Trophoblast cell (in vitro differentiated cells and primary cell): Measurements from ENCODE around the gene ILF2.

Experiments
- DNase-seq, 2 donors: peaks; one replicate each; pipeline ENCODE4 v3.0.0-alpha.2; 2016
- H2AFZ ChIP-seq: 2 replicates; pipeline ENCODE4 v1.6.1; 2013; ENCODE audit warnings: low read length, moderate library complexity, mild to moderate bottlenecking; ENCODE audit not compliant: insufficient read depth, poor library complexity
- H2AK5ac ChIP-seq: 2 replicates; pipeline ENCODE4 v1.6.1; 2013; ENCODE audit warnings: mild to moderate bottlenecking, low read length
- H2BK120ac ChIP-seq: 2 replicates; pipeline ENCODE4 v1.6.1; 2013; ENCODE audit warnings: low read length, mild to moderate bottlenecking, moderate library complexity; ENCODE audit not compliant: insufficient read depth, poor library complexity
- H2BK12ac ChIP-seq: 2 replicates; pipeline ENCODE4 v1.6.1; 2013; ENCODE audit warnings: mild to moderate bottlenecking, low read length, moderate library complexity
- H2BK5ac ChIP-seq: 2 replicates; pipeline ENCODE4 v1.6.1; 2013; ENCODE audit warnings: low read length, low read depth, moderate library complexity, mild to moderate bottlenecking; ENCODE audit not compliant: poor library complexity
- H3K14ac ChIP-seq: 2 replicates; pipeline ENCODE4 v1.6.1; 2013; ENCODE audit warnings: mild to moderate bottlenecking, low read length
- H3K18ac ChIP-seq: 2 replicates; pipeline ENCODE4 v1.6.1; 2013; ENCODE audit warnings: mild to moderate bottlenecking, low read length
- H3K23ac ChIP-seq: 2 replicates; pipeline ENCODE4 v1.6.1; 2013; ENCODE audit warnings: low read length
- H3K27ac ChIP-seq: 2 replicates; pipeline ENCODE4 v1.5.1; 2013; ENCODE audit warnings: low read depth, mild to moderate bottlenecking, inconsistent platforms, low read length, moderate library complexity
- H3K27me3 ChIP-seq: 2 replicates; pipeline ENCODE4 v1.6.1; 2013; ENCODE audit warnings: inconsistent platforms, mild to moderate bottlenecking, low read length, moderate library complexity; ENCODE audit not compliant: insufficient read depth
- H3K36me3 ChIP-seq, 2 experiments: 1 replicate in 1 of 2; 2 replicates in 1 of 2; pipeline ENCODE4 v1.6.1; 2013; ENCODE audit warnings: low read length in 2 of 2, mild to moderate bottlenecking in 2 of 2, moderate library complexity in 1 of 2; ENCODE audit not compliant: insufficient read depth in 2 of 2, control insufficient read depth in 1 of 2
- H3K4ac ChIP-seq: 2 replicates; pipeline ENCODE4 v1.6.1; 2013; ENCODE audit warnings: low read depth, mild to moderate bottlenecking, low read length, moderate library complexity
- H3K4me1 ChIP-seq, 2 experiments: 1 replicate in 1 of 2; 2 replicates in 1 of 2; pipeline ENCODE4 v1.6.1; 2013; ENCODE audit warnings: low read length in 2 of 2, mild to moderate bottlenecking in 2 of 2, moderate library complexity in 1 of 2; ENCODE audit not compliant: insufficient read depth in 2 of 2, control insufficient read depth in 1 of 2
- H3K4me2 ChIP-seq: 2 replicates; pipeline ENCODE4 v1.6.1; 2013; ENCODE audit warnings: inconsistent platforms, mild to moderate bottlenecking, low read length, moderate library complexity
- H3K4me3 ChIP-seq: 2 replicates; pipeline ENCODE4 v1.5.1; 2013; ENCODE audit warnings: mild to moderate bottlenecking, low read depth, low read length, inconsistent platforms
- H3K79me1 ChIP-seq: one replicate; pipeline ENCODE4 v1.6.1; 2013; ENCODE audit warnings: low read length
- H3K79me2 ChIP-seq: 2 replicates; pipeline ENCODE4 v1.6.1; 2013; ENCODE audit warnings: low read length, mild to moderate bottlenecking; ENCODE audit not compliant: control insufficient read depth, insufficient read depth, poor library complexity
- H3K9ac ChIP-seq: 2 replicates; pipeline ENCODE4 v1.6.1; 2013; ENCODE audit warnings: mild to moderate bottlenecking, low read length
- H3K9me3 ChIP-seq: 2 replicates; pipeline ENCODE4 v1.6.1; 2013; ENCODE audit warnings: low read depth, mild to moderate bottlenecking, control low read depth, inconsistent platforms, low read length; ENCODE audit not compliant: insufficient read depth
- H4K12ac ChIP-seq: 2 replicates; pipeline ENCODE4 v1.6.1; 2013; ENCODE audit warnings: low read depth, mild to moderate bottlenecking, low read length, moderate library complexity
- H4K8ac ChIP-seq: 2 replicates; pipeline ENCODE4 v1.6.1; 2013; ENCODE audit warnings: low read depth, mild to moderate bottlenecking, low read length, moderate library complexity
- H4K91ac ChIP-seq: one replicate; pipeline ENCODE4 v1.6.1; 2013; ENCODE audit warnings: low read depth, mild to moderate bottlenecking, low read length, moderate library complexity
- WGBS: extraction: QIAGEN DNeasy Blood & Tissue Kit; methylation state at CpG from one replicate; pipeline ENCODE4 v1.1.7; 2013; ENCODE audit warnings: missing lambda C conversion rate; ENCODE audit not compliant: insufficient read length, insufficient coverage; ENCODE audit errors: extremely low coverage; 5-methylcytosine and 5-hydroxymethylcytosine counted together

ILF2 gene

GRCh38 chr1:153659175-153659534, 11.6 kb downstream of the ILF2 start:
- no peak overlapping the region for H4K91ac ChIP-seq
- WGBS, result no CpG with 5 or more reads among the region's 8 CpGs

DNA sequence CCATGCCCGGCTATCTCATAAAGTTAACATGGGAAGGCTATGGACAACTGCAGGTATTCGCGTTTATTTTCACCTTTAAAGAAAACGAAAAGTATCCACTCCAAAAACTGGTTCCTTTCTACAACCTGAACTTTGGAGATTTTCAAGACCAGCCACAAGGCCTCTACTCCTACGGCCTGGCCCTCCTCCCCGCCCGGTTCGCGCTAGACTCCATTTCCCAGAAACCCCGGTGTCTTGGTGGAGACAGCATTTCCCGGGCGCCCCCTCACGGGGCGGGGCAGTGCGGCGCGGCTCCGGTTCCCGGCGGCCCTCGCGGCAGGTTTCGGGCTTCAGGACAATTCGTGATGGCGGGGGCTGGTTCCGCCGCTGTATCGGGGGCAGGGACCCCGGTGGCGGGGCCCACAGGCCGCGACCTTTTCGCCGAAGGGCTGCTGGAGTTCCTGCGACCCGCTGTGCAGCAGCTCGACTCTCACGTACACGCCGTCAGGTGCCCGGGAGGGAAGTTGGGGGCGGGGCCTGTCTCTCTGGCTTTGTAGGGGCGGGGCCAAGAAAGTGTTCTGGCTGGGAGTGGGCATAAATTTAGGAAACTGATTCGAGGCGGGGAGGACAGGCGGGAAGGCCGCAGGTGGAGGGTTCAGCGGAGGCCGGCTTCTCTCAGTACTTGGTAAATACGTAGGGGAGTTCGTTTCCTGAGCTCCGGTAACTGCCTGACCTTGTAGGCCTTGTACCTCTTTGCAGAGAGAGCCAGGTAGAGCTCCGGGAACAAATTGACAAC, 12.2 kb downstream of the ILF2 start, which contains the start of gene SNAPIN:
TSS of gene SNAPIN (plus strand) at position 304 of the 775 bp plus-strand sequence. CDS start at position 345, 41 bp downstream.
- Histone ChIP-seq H3K14ac (peak within 1 kb of the TSS; percentile 63), H3K4ac (peak within 1 kb of the TSS; percentile 42), H2AK5ac (no peak within 1 kb of the TSS), H3K4me2 (peak within 1 kb of the TSS; percentile 93), H2AFZ (peak within 1 kb of the TSS; percentile 80), H3K18ac (peak within 1 kb of the TSS; percentile 91), H2BK12ac (no peak within 1 kb of the TSS), H3K4me3 (peak within 1 kb of the TSS; percentile 93), H2BK5ac (peak within 1 kb of the TSS; percentile 86), H3K9me3 (no peaks in the 10 kb centered on the region), H2BK120ac (peak within 1 kb of the TSS; percentile 91), H3K79me2 (peaks cover 3% of the 10 kb centered on the region), H4K12ac (peak within 1 kb of the TSS; percentile 83), H3K4me1 (peaks cover 2 to 3% of the 10 kb centered on the region in 2 experiments), H4K8ac (peak within 1 kb of the TSS; percentile 93), H4K91ac (peak within 1 kb of the TSS; percentile 82), H3K36me3 (peaks cover 18 to 27% of the 10 kb centered on the region in 2 experiments), H3K79me1 (peaks cover 3% of the 10 kb centered on the region), H3K27ac (peak within 1 kb of the TSS; percentile 55), H3K23ac (no peak within 1 kb of the TSS), H3K27me3 (no peaks in the 10 kb centered on the region), H3K9ac (peak within 1 kb of the TSS; percentile 93)
- DNase-seq, result peak; percentile 71 to 82
- WGBS, result no CpG with 5 or more reads among the region's 53 CpGs

More at GRCh38 chr1:153659175-153659534, 11.6 kb downstream of the ILF2 start:
- no peak overlapping the region for H2BK12ac ChIP-seq
- H3K27ac ChIP-seq, result no peak overlapping the region
- peaks cover 3% of the 10 kb centered on the region for H3K79me2 ChIP-seq
- peak overlapping the region; percentile 75 for H3K9ac ChIP-seq
- H3K36me3 ChIP-seq, result peaks cover 18 to 30% of the 10 kb centered on the region in 2 experiments
- no peak overlapping the region for H3K23ac ChIP-seq
- H3K9me3 ChIP-seq, result no peaks in the 10 kb centered on the region
- no peak overlapping the region for H2AK5ac ChIP-seq
- H3K79me1 ChIP-seq, result peaks cover 3% of the 10 kb centered on the region
- H2AFZ ChIP-seq, result no peak overlapping the region
- H3K27me3 ChIP-seq, result no peaks in the 10 kb centered on the region
- no peak overlapping the region for H3K4ac ChIP-seq
- no peak overlapping the region for H2BK120ac ChIP-seq
- no peak for DNase-seq
- peak overlapping the region; percentile 17 for H3K14ac ChIP-seq
- H3K18ac ChIP-seq, result peak overlapping the region; percentile 64
- H2BK5ac ChIP-seq, result no peak overlapping the region
- peak overlapping the region; percentile 93 for H3K4me2 ChIP-seq
- H4K12ac ChIP-seq, result no peak overlapping the region
- peak overlapping the region; percentile 93 for H3K4me3 ChIP-seq
- no peak overlapping the region for H4K8ac ChIP-seq
- peaks cover 2 to 3% of the 10 kb centered on the region in 2 experiments for H3K4me1 ChIP-seq

DNA sequence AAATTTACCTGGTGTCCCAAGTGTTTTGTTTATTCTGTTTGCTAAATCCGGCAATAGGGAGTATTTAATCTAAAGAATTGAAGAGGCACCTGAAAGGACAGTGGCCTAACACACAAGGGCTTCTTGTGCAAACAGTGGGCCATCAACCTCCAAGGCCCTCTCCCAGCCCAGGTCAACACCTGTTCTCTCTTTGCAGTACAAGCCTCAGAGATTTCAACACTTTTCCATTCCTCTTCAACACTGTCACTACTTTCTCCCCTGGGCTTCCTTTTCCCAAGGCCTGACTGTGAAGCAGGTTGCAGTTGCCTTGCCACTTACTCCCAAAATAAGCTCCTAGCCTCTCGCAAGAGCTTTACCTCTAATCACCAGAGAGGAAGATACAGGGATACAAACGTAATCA, 15.5 kb downstream of the ILF2 start:
- peaks cover 3% of the 10 kb centered on the region for H3K79me2 ChIP-seq
- no peak overlapping the region for H4K91ac ChIP-seq
- DNase-seq, result peak; percentile 64 to 80
- no peak overlapping the region for H2BK120ac ChIP-seq
- peaks cover 3% of the 10 kb centered on the region for H3K79me1 ChIP-seq
- no peak overlapping the region for H3K23ac ChIP-seq
- peaks cover 1% of the 10 kb centered on the region for H3K9me3 ChIP-seq
- peaks cover 3 to 4% of the 10 kb centered on the region in 2 experiments for H3K4me1 ChIP-seq
- no peak overlapping the region for H2BK12ac ChIP-seq
- no peak overlapping the region for H3K4me2 ChIP-seq
- H4K12ac ChIP-seq, result no peak overlapping the region
- H3K36me3 ChIP-seq, result peaks cover 2 to 3% of the 10 kb centered on the region in 2 experiments
- H3K4ac ChIP-seq, result no peak overlapping the region
- no peak overlapping the region for H3K14ac ChIP-seq
- no peak overlapping the region for H2BK5ac ChIP-seq
- no peak overlapping the region for H2AFZ ChIP-seq
- no CpG with 5 or more reads among the region's 3 CpGs for WGBS
- H3K4me3 ChIP-seq, result no peak overlapping the region
- H2AK5ac ChIP-seq, result no peak overlapping the region
- no peak overlapping the region for H3K27ac ChIP-seq
- H4K8ac ChIP-seq, result no peak overlapping the region
- no peak overlapping the region for H3K9ac ChIP-seq
- no peak overlapping the region for H3K18ac ChIP-seq
- H3K27me3 ChIP-seq, result no peaks in the 10 kb centered on the region

DNA sequence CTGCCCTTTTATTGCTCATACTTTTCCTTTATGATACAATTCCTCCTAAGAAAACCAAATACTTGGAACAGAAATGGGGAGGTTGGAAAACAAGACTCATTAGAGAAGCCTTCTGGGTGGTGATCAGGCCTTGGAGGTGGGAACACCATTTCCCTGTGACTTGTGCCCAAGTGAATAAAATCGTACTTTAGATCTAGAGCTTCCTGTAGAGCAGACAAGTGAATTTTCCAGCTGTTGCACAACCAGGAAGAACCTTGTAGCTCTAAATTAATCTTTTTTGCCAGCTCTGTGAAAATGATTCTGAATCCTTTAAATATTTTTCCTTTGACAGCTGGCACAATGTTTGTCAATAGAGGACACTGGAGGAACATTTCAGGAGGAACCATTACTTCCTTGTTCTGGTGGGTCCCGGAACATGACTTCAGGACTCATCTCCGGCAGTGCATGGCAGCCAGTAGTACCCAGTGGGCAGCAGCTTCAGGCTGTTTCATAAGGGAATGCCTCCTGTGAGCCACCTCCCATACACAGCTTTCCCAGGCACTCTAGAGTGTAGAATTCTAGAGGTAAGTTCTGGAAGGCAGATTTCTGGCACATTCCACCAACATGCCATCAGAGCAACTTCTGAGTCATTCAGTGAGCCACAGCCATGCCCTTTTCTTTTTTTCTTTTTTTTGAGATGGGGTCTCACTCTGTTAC, 17.8 kb downstream of the ILF2 start:
- H2BK12ac ChIP-seq, result no peak overlapping the region
- H3K4me3 ChIP-seq, result no peak overlapping the region
- H4K91ac ChIP-seq, result no peak overlapping the region
- H3K4me1 ChIP-seq, result peaks cover 0 to 3% of the 10 kb centered on the region in 2 experiments
- DNase-seq, result peak; percentile 46 to 72
- no peak overlapping the region for H2BK120ac ChIP-seq
- no peaks in the 10 kb centered on the region for H3K79me2 ChIP-seq
- no peaks in the 10 kb centered on the region for H3K36me3 ChIP-seq
- no peak overlapping the region for H3K4ac ChIP-seq
- no peak overlapping the region for H3K4me2 ChIP-seq
- H3K9ac ChIP-seq, result no peak overlapping the region
- WGBS, result no CpG with 5 or more reads among the region's 3 CpGs
- no peak overlapping the region for H2AK5ac ChIP-seq
- peaks cover 1% of the 10 kb centered on the region for H3K9me3 ChIP-seq
- H4K12ac ChIP-seq, result no peak overlapping the region
- no peak overlapping the region for H3K27ac ChIP-seq
- H2BK5ac ChIP-seq, result no peak overlapping the region
- H3K79me1 ChIP-seq, result no peaks in the 10 kb centered on the region
- no peak overlapping the region for H3K23ac ChIP-seq
- no peak overlapping the region for H3K18ac ChIP-seq
- H2AFZ ChIP-seq, result no peak overlapping the region
- no peaks in the 10 kb centered on the region for H3K27me3 ChIP-seq
- H3K14ac ChIP-seq, result no peak overlapping the region
- H4K8ac ChIP-seq, result no peak overlapping the region
